IPS DF 4.7 (cell line): ENCODE results near the gene SLC22A14.
"Not testable (repeated sequence)": the region's sequence is repeated elsewhere in the genome, so short reads cannot be mapped to it uniquely, and the experiment has no call there.

Experiments used
- DNase-seq: peaks from one replicate; pipeline ENCODE4 v3.0.0-alpha.2; 2013; ENCODE audit warnings: low spot score; ENCODE audit errors: extremely low read depth

SLC22A14 gene

DNA sequence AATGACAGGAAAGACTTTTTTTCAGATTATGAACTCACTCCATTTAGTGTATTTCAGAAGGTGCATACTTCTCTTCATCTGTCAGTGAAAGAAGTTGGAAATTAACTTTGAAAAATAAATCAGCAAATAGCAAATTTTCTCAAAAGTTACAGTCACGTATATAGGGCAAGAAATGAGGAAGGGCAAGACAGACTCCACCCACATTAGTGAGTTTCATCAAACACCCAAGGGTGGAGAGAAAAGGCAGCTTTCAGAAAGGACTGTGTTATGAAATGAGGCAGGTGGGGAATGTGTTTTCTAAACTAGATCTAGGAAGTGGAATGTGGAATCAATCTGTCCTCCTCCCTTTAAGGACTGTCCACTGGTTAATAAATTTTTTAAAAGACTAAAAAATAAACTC is 13.6 kb upstream of the SLC22A14 start:
- no peak for DNase-seq

DNA sequence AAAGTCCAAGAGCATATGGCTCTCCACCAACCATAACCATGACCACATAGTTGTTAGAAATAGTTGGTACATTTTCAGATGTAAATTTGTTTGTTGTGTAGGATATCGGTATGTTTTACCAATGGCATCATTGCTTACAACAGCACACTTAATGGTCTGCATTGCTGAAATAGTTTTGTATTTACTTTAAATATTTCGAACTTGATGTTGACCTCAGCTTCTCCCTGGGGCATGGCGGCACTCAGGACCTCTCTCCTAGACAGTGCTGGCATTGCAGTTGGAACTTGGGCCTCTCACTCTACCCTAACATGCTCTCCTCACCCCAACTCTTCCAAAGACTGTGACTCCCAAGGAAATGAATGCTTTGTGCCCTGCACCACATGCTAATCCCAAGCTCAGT is 11.5 kb upstream of the SLC22A14 start:
- no peak for DNase-seq

DNA sequence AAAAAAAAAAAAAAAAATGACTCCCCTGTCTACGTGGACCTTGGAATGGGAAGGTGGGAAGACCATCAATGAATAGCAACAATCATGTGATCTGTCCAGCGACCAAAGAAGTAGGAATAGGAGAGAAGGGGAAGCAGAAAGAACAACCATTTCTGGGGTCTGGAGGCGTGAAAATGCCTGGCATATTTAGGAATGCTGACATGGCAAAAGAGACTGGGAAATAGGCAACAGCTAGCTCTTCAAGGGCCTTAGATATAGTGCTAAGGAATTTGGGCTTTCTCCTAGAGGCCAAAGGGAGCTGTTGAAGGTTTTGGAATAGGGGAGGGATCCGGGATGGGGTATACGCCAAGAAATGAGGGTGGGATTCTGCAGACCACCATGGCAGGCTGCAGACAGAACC is 10.5 kb upstream of the SLC22A14 start:
- no peak for DNase-seq

DNA sequence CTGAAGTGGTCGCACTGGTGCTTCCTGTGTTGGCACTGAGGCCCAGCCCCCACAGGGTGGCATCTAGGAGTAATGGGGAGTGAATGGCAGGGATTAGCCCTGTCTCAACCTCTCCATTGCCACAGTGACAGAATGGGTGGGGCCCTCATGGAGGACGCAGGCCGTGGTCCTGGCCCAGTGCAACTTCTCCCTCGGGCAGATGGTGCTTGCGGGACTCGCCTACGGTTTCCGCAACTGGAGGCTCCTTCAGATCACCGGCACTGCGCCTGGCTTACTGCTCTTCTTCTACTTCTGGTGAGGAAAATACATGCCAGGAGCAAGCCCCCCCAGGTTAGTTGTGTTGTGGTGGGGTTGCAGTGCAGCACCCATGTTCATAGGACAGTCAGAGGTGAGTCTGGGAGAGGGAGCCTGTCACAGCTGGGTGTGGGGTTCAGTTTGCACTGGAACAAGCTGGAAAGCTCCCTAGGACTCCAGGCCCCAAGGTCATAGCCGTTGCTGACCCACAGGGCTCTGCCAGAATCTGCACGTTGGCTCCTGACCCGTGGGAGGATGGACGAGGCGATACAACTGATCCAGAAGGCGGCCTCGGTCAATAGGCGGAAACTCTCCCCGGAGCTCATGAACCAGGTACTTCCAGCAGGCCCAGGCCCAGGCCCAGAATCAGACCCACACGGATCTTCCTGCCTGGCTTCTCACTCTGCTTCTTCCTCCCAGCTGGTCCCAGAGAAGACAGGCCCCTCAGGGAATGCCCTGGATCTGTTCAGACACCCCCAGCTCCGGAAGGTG is 7.0 kb upstream of the SLC22A14 start:
- DNase-seq = no peak

DNA sequence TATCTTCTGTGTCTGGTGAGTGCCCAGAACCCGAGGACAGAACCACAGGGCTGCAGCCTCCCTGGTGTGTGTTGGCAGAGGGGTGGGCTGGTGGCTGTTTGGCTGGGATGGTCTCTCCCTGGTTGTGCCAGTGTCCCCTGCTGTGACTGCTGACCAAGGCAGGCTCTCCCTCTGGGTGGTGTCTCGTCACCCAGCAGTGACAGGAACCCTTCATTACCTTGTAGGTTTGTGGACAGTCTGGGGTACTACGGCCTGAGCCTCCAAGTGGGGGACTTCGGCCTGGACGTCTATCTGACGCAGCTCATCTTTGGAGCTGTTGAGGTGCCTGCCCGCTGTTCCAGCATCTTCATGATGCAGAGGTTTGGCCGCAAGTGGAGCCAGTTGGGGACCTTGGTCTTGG is 6.4 kb upstream of the SLC22A14 start:
- no peak for DNase-seq

DNA sequence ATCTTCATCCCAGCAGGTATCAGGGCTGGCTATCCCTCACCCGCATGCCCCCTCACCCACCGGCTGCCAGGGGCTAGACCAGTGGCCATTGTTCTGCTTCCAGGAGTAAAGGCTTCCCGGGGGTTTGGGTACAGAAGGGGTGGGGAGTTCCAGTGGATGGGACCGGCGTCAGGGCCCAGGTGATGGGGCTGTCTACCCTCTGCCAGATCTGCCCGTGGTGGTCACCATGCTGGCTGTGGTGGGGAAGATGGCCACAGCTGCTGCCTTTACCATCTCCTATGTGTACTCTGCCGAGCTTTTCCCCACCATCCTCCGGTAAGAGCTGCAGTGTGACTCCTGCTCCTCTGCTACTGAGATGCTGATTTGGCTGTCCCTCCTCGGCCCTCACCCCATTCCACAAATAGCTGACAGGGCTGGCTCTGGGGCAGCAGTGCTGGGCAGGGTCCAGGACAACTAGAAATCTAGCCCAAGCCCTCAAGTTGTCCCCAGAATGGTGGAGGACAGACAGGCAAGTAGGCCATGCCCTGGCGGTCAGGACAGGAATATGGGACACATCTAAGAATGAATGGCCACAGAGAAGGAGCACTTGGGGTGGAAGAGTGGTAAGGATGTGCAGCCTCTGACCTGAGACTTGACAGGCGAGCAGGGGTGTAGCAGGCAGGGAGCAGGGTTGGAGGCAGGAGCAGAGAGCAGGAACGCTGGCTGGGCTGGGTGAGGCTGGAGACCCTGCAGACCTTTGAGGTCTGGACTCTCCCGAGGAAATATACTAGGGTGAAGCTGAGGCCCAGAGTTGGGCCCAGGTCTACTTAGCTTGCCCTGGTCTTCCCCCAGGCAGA is 5.8 kb upstream of the SLC22A14 start:
- no peak for DNase-seq

DNA sequence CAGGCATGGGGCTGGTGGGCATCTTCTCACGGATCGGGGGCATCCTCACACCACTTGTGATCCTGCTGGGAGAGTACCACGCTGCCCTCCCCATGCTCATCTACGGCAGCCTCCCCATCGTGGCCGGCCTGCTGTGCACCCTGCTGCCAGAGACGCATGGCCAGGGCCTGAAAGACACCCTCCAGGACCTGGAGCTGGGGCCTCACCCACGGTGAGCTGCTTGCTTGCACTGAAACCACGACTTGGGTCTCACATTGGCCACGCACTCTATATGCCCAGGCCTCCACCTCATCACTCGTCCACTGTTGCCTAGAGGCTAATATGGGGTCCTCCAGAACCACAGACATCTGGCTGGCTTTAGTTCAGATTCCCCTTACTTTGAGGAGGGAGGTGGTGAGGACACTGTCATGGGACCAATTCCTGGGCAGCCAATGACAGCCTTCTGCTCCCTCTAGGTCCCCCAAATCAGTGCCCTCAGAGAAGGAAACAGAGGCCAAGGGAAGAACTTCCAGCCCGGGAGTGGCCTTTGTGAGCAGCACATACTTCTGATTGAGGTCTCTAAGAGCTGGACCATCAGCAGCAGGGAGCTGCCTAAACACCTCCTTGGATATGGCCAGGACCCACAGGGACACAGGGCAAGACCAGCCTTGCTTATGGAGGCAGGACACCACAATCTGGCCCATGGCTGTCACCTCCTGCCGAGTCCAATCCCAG is 5.0 kb upstream of the SLC22A14 start:
- DNase-seq = no peak

DNA sequence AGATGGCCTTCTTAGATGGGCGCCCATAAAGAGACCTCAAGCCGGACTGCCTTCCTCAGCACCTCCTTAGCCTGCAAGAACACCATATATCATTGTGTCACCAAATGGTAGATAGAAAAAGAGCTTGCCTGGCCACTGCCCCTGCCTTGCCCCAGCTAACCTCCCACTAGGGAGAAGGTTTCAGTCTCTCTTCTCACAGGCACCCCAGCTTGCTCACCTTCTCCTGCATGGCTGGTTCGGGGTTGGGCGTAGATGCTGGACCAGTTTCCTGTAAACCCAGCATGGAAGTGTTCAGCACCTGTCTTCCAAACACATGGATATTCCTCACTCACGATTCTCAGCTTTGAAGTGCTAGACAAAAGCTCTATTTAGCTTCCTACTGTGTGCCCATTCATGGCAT is 3.3 kb upstream of the SLC22A14 start:
- DNase-seq = no peak

DNA sequence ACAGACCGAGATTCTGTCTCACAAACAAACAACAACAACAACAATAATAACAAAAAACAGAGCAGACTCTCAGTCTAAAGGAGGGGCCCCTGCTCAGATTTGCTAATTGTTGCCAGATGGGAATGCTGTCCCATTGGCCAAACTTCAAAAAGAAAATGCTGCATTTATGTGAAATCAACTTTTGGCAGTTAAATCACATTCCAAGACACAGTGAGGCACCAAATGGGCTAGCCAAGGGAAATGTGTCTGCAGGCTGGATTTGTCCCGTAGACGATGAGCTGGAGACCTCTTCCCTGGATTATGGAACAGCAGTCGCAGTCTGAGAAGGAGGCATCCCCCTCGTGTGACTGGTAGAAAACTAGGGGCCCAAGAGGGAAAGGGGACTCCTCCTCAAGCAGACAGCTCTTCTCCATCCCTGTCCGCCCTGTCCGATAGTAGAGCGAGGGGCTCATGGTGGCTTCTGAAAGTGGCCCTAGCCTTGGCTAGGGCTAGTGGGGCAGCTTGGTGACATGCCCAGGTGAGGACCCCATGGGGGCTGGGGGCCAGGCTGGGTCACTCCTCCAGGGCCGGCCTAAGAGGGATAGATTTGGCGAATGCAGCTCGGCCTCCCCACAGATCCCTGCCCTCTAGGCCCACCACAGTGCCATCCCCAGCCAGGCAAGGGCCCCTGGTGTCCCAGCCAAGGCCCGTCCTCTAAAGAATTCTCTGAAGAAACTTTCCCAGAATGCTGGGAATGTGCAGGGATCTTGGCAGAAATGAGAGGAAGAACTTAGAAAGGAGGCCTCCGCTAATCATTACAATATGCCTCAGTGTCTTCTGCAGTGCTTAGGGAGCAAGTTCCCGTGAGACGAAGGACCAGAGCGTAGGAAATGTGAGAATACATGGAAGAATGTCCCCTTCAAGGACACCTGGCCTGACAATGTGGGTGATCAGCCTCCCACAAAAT is 2.0 kb downstream of the SLC22A14 start:
- no peak for DNase-seq

DNA sequence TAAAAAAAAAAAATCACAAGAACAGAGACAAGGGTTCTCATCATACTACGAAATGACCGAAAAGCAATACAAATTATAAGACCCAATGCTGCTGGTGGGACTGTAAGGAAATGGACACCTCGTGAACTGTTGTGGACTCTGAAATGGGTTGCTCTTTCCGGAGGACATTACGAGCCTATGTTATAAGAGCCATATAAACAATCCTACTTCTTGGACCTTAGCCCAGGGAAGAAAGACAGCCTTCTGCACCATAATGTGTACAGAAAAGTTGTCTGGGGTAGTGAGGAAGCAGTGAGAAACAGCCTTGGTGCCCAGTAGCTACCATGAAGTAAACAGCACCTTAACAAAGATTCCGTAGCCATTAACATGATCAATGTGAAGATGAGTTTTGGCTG is 2.7 kb downstream of the SLC22A14 start:
- DNase-seq = no peak

DNA sequence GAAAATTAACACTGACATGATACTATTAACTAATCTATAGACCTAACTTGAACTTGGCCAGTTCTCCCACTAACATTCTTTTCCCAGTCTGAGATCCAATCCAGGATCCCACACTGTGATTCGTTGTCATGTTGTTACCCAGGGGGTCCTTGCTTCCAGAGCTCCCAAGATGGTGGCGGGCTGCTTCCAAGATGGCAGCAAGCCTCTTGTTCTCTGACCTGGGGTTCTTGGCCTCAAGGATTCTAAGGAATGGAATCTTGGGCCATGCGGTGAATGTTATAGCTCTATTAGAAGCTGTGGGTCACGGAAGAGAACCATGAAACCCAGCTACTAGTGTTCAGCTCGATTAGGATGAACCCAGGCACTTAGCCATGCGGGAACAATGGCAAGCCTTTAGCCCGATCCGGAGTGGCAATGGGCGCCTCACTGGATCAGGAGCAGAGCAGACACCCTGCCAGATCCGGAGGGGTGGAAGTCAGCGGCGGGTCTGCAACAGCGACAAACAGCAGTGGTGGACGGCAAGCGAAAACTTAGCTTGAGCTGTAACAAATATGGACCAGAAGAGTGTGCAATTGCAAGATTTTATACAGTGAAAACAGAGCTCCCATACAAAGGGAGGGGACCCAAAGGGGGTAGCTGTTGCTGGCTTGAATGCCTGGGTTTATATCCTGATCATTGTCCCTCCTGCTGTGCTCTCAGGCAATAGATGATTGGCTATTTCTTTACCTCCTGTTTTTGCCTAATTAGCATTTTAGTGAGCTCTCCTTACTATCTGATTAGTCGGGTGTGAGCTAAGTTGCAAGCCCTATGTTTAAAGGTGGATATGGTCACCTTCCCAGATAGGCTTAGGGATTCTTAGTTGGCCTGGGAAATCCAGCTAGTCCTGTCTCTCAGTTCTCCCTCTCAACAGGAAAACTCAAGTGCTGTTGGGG is 7.5 kb downstream of the SLC22A14 start:
- DNase-seq = not testable (repeated sequence)

DNA sequence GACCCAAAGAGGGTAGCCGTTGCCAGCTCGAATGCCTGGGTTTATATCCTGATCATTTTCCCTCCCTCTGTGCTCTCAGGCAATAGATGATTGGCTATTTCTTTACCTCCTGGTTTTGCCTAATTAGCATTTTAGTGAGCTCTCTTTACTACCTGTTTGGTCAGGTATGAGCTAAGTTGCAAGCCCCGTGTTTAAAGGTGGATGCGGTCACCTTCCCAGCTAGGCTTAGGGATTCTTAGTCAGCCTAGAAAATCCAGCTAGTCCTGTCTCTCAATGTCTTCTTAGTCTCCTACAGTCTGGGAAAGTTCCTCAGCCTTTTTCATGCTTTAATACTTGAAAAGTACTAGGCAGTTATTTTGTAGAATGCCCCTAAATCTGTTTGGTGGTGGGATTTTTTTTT is 15.0 kb downstream of the SLC22A14 start:
- not testable (repeated sequence) for DNase-seq

DNA sequence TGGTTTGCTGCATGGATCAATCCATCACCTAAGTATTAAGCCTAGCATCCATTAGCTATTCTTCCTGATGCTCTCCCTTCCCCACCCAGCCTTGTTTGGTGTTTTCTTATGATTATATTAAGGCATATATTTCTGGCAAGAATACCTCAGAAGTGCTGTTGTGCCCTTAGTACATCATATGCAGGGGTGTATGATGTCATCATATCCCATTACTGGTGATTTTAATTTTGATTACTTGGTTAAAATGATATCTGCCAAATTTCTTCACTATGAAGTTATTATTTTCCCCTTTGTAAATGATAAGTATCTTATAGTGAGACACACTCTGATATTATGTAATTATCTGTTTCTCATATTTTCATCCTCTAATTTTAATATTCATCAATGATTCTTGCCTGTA is 15.4 kb downstream of the SLC22A14 start:
- DNase-seq = no peak

DNA sequence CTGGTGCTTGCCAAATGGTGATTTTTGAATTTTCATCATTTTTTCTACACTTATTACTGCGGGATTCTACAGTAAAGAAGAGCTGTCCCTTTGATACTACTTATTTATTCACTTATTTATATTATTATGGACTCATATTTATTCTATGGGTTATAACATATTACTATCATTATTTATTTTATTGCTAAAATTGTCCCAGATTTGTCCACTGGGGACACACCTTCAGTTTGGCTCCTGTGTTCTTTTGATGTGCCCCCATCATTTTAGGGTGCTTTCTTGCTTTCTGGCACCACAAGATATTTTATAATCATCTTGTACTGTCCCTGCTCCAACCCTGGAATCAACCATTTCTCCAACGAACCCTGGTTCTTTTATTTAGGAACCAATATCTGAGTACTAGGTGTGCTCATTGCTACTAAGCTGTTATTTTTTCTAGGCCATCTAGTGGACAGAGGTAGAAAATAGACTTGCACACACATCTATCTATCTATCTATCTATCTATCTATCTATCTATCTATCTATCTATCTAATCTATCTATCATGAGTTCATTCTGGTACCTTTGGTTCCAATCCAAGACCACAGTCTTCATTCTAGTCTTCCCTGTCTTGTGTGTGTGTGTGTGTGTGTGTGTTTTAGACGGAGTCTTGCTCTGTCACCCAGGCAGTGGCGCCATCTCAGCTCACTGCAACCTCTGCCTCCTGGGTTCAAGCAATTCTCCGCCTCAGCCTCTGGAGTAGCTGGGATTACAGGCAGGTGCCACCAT is 16.0 kb downstream of the SLC22A14 start:
- no peak for DNase-seq

DNA sequence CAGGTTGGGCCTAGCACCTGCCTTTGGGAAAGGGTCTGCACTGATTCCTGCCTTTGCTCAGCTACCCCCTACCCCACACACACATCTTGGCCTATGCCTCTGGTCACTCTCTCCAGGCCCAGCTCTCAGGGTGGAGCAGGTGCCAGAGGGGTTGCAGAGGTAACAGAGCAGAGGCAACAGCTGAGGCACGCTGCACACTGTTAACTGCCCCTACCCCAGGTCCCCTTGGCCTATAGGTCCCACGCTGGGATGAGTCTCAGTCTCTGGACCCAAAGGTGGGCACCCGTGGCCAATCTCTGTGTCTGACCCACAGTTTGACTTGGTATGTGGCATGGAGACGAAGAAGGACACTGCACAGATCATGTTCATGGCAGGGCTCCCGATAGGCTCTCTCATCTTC is 24.8 kb downstream of the SLC22A14 start:
- DNase-seq = no peak

DNA sequence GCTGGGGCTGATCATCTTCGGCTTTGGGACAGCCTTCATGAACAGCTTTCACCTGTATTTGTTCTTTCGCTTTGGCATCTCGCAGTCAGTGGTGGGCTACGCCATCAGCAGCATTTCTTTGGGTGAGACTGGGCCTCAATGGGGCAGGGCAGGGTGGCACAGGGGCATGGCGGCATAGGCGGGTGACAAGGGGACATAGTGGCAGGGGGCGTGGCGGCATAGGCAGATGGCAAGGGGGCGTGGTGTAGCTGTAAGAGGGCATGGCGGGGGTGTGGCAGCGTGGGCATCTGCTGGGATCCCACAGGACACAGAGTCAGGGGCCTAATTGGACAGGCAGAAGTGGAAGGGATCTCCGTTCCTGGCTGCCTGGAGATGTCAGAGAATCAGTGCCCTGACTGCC is 25.5 kb downstream of the SLC22A14 start:
- DNase-seq = no peak

DNA sequence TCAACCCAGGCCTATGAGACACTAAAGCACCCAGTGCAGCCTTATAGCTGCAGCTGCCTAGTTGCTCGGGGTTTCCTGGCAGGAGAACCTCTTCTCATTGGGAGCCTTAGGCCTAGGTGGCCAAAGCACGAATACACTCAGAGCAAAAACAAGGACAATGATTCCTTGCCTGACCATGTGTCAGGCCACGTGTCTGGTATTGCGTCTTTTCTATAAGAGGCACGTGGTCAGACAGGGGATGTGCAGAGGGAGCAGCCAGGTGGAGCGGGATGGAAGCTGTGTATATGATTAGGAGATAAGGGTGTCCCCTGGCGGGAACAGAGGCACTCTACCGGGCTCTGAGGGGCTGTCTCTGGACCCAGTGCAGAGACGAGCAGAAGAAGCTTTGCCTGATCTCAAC is 26.4 kb downstream of the SLC22A14 start:
- no peak for DNase-seq

DNA sequence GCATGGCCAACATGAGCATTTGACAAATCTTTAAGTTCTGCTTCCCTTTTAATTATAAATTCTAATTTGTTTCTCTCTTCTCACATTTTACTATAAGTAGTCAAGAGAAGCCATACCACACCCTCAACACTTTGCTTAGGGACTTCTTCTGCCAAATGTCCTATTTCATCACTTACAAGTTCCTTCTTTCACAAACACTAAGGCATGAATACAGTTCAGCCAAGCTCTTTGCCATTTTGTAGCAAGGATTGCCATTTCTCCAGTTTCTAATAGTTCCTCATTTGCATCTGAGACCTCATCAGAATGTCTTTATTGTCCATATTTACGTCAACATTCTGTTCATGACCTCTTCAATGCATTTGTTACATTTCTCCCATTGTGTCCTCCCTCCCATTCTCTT is 29.4 kb downstream of the SLC22A14 start:
- DNase-seq = no peak

DNA sequence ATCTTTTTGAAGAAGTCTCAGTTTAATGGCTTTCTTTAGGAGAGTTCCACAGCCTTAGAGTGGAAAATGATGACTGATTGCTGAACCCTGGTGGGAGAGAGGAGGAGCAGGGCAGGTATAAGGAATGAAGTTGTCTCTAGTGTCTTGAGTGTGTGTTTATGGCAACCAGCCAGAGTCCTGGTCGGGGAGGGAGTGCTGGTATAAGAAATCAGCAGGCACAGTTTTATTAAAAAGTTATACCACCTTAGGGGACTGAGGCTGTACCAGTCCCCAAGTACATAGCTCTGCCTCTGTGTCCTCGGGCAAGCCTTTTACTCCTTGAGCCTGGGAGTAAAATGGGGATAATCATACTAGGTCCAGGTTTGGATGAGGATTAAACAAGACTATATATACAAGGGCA is 29.8 kb downstream of the SLC22A14 start:
- no peak for DNase-seq
